ENCODE data around the gene STPG4.

Gene STPG4

DNA sequence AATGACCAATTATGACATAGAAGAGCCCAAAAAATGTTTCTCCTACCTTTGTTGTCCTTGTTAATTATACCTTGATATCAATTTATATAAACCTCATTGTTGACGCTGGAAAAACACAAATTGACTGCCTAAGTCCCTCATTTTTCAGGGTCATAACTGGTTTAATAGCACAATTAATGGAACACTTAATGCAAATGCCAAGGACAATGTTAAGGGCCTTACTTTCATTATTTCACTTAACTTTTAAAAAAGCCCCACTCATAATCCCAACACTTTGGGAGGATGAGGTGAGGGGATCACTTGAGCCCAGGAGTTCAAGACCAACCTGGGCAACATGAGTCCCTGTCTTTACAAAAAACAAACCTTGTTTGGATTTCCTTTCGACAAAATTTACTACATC lies 3.5 kb upstream of the STPG4 start:
- H3K4me3 ChIP-seq (ENCODE audit: low read length), result no peak overlapping the region
- no peaks in the 10 kb centered on the region for H3K27me3 ChIP-seq (ENCODE audit: insufficient read depth, low read length)
- no peaks in the 10 kb centered on the region for H3K9me3 ChIP-seq (ENCODE audit: insufficient read depth, low read depth, low read length)
- peaks cover 53% of the 10 kb centered on the region for H3K36me3 ChIP-seq (ENCODE audit: insufficient read depth, low read length)
- no peaks in the 10 kb centered on the region for H3K4me1 ChIP-seq (ENCODE audit: insufficient read depth, low read length)
- H3K9ac ChIP-seq (ENCODE audit: low read depth, low read length), result no peak overlapping the region
- WGBS, result 99% methylated on average over 2 of the region's 2 CpGs
- H3K27ac ChIP-seq (ENCODE audit: low read depth, low read length), result no peak overlapping the region

DNA sequence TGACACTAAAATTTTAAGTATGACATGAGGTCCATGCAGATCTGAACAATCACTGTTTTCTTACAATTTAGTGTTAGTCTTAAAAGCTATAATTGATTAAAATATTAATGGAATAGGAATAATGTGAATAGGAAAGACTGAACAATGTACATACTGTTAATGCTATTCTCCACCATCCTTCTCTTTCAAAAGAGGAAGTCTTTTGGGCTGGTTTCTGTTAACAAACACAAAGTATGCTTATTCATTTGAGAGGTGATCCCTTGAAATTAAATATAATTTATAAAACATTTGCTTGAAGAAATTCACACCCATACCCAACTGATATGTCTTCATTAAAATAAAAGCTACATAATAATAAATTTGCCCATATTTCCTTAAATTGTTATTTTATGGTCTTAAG lies 2.3 kb downstream of the STPG4 start:
- H3K4me1 ChIP-seq (ENCODE audit: insufficient read depth, low read length), result no peaks in the 10 kb centered on the region
- no peak overlapping the region for H3K9ac ChIP-seq (ENCODE audit: low read depth, low read length)
- H3K27ac ChIP-seq (ENCODE audit: low read depth, low read length), result no peak overlapping the region
- no peaks in the 10 kb centered on the region for H3K27me3 ChIP-seq (ENCODE audit: insufficient read depth, low read length)
- H3K36me3 ChIP-seq (ENCODE audit: insufficient read depth, low read length), result peaks cover 21% of the 10 kb centered on the region
- H3K9me3 ChIP-seq (ENCODE audit: insufficient read depth, low read depth, low read length), result peaks cover 2% of the 10 kb centered on the region; the same call in 1 of the 2 replicates
- no peak overlapping the region for H3K4me3 ChIP-seq (ENCODE audit: low read length)

DNA sequence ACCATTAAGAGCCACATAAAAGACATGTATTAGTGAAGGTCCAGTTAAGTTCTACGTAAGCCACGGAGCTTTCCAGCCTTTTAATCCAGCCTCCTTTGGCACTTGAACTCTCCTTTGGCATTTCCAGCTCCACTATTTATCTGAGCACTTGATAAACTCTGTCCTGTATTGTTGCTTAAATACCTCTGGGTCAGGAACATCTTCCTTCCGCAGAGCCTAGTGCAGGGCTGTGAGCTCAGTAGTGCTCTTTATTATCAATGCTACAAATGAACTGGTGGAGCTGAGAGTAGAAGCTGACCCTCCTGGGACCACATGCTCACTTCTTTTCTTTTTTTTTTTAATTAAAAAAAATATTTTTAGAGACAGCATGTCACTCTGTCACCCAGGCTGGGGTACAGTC lies 4.9 kb downstream of the STPG4 start:
- Histone ChIP-seq H3K36me3 (ENCODE audit: insufficient read depth, low read length) (peaks cover 21% of the 10 kb centered on the region), H3K4me3 (ENCODE audit: low read length) (no peak overlapping the region), H3K27me3 (ENCODE audit: insufficient read depth, low read length) (no peaks in the 10 kb centered on the region), H3K9me3 (ENCODE audit: insufficient read depth, low read depth, low read length) (peaks cover 2% of the 10 kb centered on the region; the same call in 1 of the 2 replicates), H3K27ac (ENCODE audit: low read depth, low read length) (no peak overlapping the region), H3K4me1 (ENCODE audit: insufficient read depth, low read length) (no peaks in the 10 kb centered on the region), H3K9ac (ENCODE audit: low read depth, low read length) (no peak overlapping the region)
- WGBS, result 95% methylated on average over 3 of the region's 3 CpGs

DNA sequence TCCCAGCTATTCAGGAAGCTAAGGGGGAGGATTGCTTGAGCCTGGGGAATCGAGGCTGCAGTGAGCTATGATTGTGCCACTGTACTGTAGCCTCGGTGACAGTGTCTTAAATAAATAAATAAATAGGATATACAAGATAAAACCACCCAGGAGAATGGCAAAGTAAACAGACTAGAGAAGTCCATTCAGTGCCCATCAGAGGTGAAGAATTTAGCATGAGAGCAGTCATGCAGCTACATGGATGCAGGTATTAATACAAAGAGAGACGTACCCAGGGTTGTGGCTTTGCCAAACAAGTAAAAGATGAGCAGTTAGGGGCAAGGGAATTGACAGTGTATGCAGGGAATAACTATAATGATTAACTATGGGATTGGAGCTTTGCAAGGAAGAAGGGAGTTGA lies 8.1 kb downstream of the STPG4 start:
- H3K36me3 ChIP-seq (ENCODE audit: insufficient read depth, low read length), result peaks cover 24% of the 10 kb centered on the region
- 92% methylated on average over 2 of the region's 3 CpGs for WGBS
- H3K4me3 ChIP-seq (ENCODE audit: low read length), result no peak overlapping the region
- H3K9ac ChIP-seq (ENCODE audit: low read depth, low read length), result no peak overlapping the region
- H3K27me3 ChIP-seq (ENCODE audit: insufficient read depth, low read length), result no peaks in the 10 kb centered on the region
- no peaks in the 10 kb centered on the region for H3K4me1 ChIP-seq (ENCODE audit: insufficient read depth, low read length)
- H3K9me3 ChIP-seq (ENCODE audit: insufficient read depth, low read depth, low read length), result peaks cover 2% of the 10 kb centered on the region; the same call in 1 of the 2 replicates
- H3K27ac ChIP-seq (ENCODE audit: low read depth, low read length), result no peak overlapping the region

DNA sequence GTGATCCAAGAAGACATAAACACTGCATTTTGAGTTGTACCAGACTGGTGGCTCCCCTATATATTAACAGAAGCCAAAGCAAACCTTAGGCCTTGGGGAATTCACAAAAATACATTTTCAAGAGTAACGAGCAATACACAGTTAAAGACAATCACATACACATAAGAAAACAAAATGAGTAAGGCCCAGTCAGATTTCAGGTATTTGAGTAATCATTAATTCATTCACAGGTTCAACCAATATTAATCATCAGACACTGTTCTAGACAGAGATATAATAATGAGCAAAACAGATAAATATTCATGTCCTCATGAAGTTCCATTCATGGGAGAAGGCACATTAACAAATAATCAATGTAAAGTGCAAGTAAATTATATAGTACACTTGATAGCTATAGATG lies 9.6 kb downstream of the STPG4 start:
- H3K9me3 ChIP-seq (ENCODE audit: insufficient read depth, low read depth, low read length), result peaks cover 2% of the 10 kb centered on the region; the same call in 1 of the 2 replicates
- 93% methylated on average over 1 of the region's 1 CpG for WGBS
- peaks cover 20% of the 10 kb centered on the region for H3K36me3 ChIP-seq (ENCODE audit: insufficient read depth, low read length)
- H3K9ac ChIP-seq (ENCODE audit: low read depth, low read length), result no peak overlapping the region
- no peak overlapping the region for H3K4me3 ChIP-seq (ENCODE audit: low read length)
- no peaks in the 10 kb centered on the region for H3K4me1 ChIP-seq (ENCODE audit: insufficient read depth, low read length)
- no peak overlapping the region for H3K27ac ChIP-seq (ENCODE audit: low read depth, low read length)
- H3K27me3 ChIP-seq (ENCODE audit: insufficient read depth, low read length), result no peaks in the 10 kb centered on the region

DNA sequence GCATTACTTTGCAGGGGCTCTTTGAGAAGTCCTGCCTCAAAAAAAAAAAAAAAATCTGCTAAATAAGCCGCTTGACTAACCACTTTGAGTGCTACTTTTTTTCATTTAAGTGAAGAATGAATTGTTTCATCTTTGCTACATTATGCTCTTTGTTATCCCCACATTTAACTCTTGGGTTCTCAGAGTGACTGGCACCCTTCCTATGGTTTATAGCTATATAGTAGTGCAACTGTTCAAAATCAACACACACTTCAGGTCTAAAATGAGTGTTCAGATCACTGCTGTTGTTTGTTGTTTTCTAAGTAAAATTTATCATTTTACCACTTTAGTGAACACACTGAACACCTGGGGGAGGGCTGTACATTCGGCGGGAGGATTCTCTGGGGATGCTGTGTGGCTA lies 13.6 kb downstream of the STPG4 start:
- WGBS, result 95% methylated on average over 3 of the region's 3 CpGs
- no peak overlapping the region for H3K9ac ChIP-seq (ENCODE audit: low read depth, low read length)
- H3K36me3 ChIP-seq (ENCODE audit: insufficient read depth, low read length), result peaks cover 6% of the 10 kb centered on the region; the same call in 1 of the 2 replicates
- no peaks in the 10 kb centered on the region for H3K4me1 ChIP-seq (ENCODE audit: insufficient read depth, low read length)
- H3K9me3 ChIP-seq (ENCODE audit: insufficient read depth, low read depth, low read length), result peaks cover 3% of the 10 kb centered on the region; the same call in 1 of the 2 replicates
- no peak overlapping the region for H3K27ac ChIP-seq (ENCODE audit: low read depth, low read length)
- H3K4me3 ChIP-seq (ENCODE audit: low read length), result no peak overlapping the region
- no peaks in the 10 kb centered on the region for H3K27me3 ChIP-seq (ENCODE audit: insufficient read depth, low read length)

DNA sequence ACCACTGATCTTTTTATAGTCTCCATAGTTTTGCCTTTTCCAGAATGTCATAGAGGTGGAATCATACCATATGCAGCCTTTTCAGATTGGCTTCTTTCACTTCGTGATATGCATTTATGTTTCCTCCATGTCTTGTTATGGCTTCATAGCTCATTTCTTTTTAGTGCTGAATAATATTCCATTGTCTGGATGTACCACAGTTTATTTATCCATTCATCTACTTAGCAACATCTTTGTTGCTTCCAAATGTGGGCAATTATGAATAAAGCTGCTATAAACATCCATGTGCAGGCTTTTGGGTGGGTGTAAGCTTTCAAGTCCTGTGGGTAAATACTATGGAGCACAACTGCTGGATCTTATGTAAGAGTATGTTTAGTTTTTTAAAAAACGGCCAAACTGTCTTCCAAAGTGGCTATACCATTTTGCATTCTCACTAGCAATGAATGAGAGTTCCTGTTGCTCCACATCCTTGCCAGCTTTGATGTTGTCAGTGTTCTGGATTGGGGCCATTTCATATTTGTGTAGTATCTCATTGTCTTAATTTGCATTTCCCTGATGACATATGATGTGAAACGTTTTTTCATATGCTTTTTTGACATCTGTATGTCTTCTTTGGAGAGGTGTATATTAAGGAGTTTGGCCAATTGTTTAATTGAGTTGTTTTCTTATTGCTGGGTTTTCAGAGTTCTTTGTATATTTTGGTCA lies 20.6 kb downstream of the STPG4 start:
- WGBS, result 92% methylated on average over 3 of the region's 3 CpGs
- H3K9ac ChIP-seq (ENCODE audit: low read depth, low read length), result no peak overlapping the region
- peaks cover 4% of the 10 kb centered on the region for H3K4me1 ChIP-seq (ENCODE audit: insufficient read depth, low read length)
- no peak overlapping the region for H3K4me3 ChIP-seq (ENCODE audit: low read length)
- H3K27ac ChIP-seq (ENCODE audit: low read depth, low read length), result no peak overlapping the region
- peaks cover 9% of the 10 kb centered on the region; the same call in 1 of the 2 replicates for H3K9me3 ChIP-seq (ENCODE audit: insufficient read depth, low read depth, low read length)
- H3K27me3 ChIP-seq (ENCODE audit: insufficient read depth, low read length), result no peaks in the 10 kb centered on the region
- no peaks in the 10 kb centered on the region for H3K36me3 ChIP-seq (ENCODE audit: insufficient read depth, low read length)

DNA sequence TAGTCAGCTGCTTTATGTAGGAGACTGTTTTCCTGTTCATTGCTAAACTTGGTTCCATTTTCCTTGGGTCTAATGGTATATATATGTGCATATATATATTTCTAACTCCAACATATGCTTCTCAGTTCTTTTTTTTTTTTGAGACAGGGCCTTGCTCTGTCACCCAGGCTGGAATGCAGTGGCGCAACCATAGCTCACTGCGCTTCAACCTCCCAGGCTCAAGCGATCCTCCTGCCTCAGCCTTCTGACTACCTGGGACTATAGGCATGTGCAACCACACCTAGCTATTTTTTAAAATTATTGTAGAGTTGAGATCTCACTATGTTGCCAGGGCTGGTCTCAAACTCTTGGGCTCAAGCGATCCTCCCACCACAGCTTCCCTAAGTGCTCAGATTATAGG lies 22.1 kb downstream of the STPG4 start:
- H3K27me3 ChIP-seq (ENCODE audit: insufficient read depth, low read length), result no peaks in the 10 kb centered on the region
- H3K4me3 ChIP-seq (ENCODE audit: low read length), result no peak overlapping the region
- peaks cover 9% of the 10 kb centered on the region for H3K4me1 ChIP-seq (ENCODE audit: insufficient read depth, low read length)
- H3K9ac ChIP-seq (ENCODE audit: low read depth, low read length), result no peak overlapping the region
- H3K9me3 ChIP-seq (ENCODE audit: insufficient read depth, low read depth, low read length), result peaks cover 9% of the 10 kb centered on the region; the same call in 1 of the 2 replicates
- 93% methylated on average over 4 of the region's 4 CpGs for WGBS
- H3K36me3 ChIP-seq (ENCODE audit: insufficient read depth, low read length), result no peaks in the 10 kb centered on the region
- no peak overlapping the region for H3K27ac ChIP-seq (ENCODE audit: low read depth, low read length)

DNA sequence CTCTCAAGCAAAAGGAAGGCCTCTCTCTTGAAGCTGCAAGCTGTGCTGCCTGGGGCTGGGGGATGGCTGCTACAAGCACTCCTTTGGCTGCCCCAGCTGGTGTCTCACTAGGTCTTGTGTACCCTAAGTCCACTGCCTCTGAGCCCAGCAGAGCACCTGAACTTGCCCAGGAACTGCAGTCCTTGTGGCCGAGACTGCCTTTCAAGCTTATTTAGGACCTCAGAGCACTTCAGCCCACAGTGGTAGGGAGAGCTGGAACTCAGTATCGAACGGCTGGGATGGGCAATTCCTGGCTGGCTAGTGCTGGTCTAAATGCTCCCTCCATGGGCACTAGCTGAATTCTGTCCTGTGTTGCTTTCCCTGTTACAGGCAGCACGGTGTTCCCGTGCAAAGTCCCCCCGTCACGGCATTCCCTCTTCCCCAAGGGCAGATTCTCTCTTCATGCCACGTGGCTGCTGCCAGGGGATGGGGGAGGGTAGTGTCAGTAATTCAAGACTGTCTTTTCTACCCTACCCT lies 25.9 kb downstream of the STPG4 start:
- Histone ChIP-seq H3K27ac (ENCODE audit: low read depth, low read length) (no peak overlapping the region), H3K9ac (ENCODE audit: low read depth, low read length) (no peak overlapping the region), H3K36me3 (ENCODE audit: insufficient read depth, low read length) (no peaks in the 10 kb centered on the region), H3K4me3 (ENCODE audit: low read length) (no peak overlapping the region), H3K27me3 (ENCODE audit: insufficient read depth, low read length) (no peaks in the 10 kb centered on the region), H3K4me1 (ENCODE audit: insufficient read depth, low read length) (peaks cover 9% of the 10 kb centered on the region), H3K9me3 (ENCODE audit: insufficient read depth, low read depth, low read length) (peaks cover under 1% of the 10 kb centered on the region; the same call in 1 of the 2 replicates)
- WGBS, result 62% methylated on average over 7 of the region's 8 CpGs

DNA sequence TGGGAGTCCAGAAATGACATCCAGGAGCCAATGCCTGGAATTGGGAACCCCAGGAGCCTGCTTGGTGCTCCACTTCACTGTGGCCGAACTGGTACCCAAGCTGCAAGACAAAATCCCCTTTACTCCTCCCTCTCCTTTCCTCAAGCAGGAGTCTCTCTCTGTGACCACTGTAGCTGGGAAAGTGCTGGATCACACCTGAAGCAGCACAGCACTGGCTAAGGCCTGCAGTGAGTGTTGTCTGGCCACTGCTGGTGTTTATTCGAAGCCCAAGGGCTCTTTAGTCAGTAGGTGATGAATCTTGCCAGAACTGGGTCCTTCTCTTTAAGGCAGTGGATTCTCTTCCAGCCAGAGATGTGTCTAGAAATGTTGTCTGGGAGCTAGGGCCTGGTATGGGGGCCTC lies 26.4 kb downstream of the STPG4 start:
- H3K9ac ChIP-seq (ENCODE audit: low read depth, low read length), result no peak overlapping the region

DNA sequence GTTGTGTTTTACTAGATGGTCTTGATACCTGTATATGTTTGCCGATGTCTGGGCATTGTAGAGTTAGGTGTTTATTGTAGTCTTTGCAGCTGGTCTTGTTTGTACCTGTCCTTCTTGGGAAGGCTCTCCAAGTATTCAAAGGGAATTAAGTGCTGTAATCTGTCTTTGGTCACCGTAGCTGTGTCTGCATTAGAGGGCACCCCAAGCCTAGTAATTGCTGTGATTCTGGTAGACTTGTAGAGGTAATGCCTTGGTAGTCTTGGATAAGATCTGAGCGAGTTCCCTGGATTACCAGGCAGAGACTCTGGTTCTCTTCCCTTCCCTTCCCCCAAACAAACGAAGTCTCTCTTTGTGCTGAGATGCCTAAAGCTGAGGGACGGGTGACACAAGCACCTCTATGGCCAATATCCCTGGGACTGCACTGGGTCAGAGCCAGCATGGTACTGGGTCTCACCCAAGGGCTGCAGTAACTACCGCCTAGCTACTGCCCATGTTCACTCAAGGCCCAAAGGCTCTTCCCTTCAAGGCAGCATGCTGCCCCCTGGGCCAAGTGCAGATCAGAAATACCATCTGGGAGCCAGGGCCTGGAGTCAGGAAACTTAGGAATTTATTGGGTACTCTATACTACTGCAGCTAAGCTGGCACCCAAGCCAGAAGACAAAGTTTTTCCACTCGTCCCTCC lies 27.1 kb downstream of the STPG4 start:
- H3K27me3 ChIP-seq (ENCODE audit: insufficient read depth, low read length), result no peaks in the 10 kb centered on the region
- no peaks in the 10 kb centered on the region for H3K36me3 ChIP-seq (ENCODE audit: insufficient read depth, low read length)
- H3K9me3 ChIP-seq (ENCODE audit: insufficient read depth, low read depth, low read length), result no peaks in the 10 kb centered on the region
- H3K9ac ChIP-seq (ENCODE audit: low read depth, low read length), result no peak overlapping the region
- H3K4me3 ChIP-seq (ENCODE audit: low read length), result no peak overlapping the region
- peaks cover 9% of the 10 kb centered on the region for H3K4me1 ChIP-seq (ENCODE audit: insufficient read depth, low read length)
- no peak overlapping the region for H3K27ac ChIP-seq (ENCODE audit: low read depth, low read length)
- WGBS, result 70% methylated on average over 7 of the region's 7 CpGs

More for the DNA sequence above, 26.4 kb downstream of the STPG4 start:
- Histone ChIP-seq H3K4me3 (ENCODE audit: low read length) (no peak overlapping the region), H3K27me3 (ENCODE audit: insufficient read depth, low read length) (no peaks in the 10 kb centered on the region), H3K27ac (ENCODE audit: low read depth, low read length) (no peak overlapping the region), H3K4me1 (ENCODE audit: insufficient read depth, low read length) (peaks cover 9% of the 10 kb centered on the region), H3K36me3 (ENCODE audit: insufficient read depth, low read length) (no peaks in the 10 kb centered on the region), H3K9me3 (ENCODE audit: insufficient read depth, low read depth, low read length) (no peaks in the 10 kb centered on the region)
- WGBS, result 96% methylated on average over 2 of the region's 2 CpGs
